ENCODE measurements around the gene CHKA.

The CHKA gene

DNA sequence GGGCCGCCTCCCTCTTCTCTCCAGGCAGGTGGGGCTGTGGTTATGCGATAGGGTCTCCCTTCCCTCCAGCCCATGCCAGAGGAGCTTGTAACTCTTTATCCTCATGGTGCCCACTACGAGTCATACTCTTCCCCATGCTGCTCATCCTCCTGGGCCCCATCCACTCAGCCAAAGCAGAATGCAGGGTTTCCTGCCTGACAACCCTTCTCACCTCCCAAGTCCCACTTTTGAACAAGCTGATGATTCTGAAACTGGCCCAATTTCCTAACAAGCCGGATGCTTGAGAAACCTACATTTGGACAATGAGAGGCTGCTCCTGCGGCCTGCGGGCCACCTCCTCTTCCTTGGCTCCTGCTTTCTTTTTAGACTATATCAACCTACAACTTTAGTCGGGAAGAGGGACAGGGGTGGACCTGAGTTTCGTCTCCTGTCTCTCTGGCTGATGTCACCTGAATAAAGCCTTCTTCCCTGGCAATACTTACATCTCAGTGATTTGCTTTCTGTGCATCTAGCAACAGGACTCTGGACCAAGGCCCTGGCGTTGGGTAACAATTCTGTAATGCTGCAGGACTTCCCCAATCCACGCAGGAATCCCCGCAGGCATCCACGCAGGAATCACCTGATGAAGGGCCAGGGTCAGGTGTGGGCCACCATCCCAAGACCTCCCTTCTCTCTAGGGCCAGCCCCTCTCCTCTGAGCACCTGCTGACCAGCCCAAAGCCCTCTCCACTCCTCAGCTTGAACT lies 92.2 kb downstream of the CHKA start:
- no peak for DNase-seq

DNA sequence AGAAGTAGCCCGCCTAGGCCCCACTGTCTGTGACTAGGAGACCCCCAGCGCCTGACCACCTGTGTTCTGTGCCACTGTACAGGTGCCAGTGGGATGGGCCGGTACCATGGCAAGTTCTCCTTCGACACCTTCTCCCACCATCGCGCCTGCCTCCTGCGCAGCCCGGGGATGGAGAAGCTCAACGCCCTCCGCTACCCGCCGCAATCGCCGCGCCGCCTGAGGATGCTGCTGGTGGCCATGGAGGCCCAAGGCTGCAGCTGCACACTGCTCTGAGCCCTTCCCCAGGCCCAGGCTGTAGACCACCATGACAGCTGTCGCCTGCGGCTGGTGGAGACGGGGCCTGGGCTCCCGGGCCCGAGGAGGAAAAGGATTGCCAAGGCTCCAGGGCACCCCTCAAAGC lies 93.5 kb downstream of the CHKA start:
- DNase-seq: no peak

DNA sequence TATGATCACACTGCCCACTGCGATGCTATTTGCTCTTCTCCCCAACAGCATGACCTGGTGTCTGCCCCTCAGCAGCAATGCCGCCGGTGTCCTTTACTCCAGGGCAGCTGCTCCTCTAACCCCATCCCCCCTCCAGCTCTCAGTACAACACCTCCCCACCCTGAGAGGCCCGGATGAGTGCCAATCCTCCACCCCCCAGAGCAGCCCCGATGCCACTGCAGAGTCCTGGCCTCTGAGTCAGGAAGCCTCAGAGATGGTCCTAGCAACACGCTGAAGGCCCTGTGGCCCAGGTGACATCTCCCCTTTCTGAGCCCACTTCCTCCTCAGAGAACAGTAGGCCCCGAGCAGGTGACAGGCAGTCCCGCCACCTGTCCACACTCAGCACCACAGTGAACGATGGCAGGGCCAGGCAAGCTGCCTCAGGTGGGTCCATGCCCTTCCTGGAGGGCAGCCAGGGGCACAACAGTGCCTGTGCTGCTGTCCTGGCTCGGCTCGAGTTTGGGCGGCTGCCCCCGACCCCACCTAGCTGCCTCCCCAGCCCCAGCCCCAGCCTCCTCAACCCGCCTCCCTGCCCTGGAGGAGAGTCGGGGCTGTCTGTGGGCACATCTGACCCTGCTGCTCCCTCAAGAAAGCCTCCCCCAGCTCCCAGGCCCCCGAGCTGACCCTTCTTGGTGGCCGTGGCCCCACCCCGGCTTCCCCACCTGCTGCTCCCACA lies 94.6 kb downstream of the CHKA start:
- DNase-seq: no peak

DNA sequence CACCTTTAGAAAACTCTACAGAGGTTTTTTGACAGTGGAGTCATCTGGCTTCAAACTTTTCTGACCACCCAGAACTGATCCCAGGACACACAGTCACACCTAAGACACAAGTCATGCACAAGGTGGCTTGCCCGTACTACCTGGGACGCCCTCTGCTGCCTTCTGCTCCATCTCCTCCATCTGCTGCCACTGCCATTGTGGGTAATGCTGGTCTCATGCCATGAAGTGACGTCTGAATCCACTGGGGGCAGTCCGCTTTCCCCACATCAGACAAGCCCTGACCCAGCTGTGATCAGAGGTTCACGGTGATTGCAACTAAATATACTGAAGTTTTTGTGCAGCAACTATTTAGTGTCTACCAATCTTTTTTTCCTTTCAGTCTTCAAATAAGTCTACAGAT lies 96.1 kb downstream of the CHKA start:
- no peak for DNase-seq

DNA sequence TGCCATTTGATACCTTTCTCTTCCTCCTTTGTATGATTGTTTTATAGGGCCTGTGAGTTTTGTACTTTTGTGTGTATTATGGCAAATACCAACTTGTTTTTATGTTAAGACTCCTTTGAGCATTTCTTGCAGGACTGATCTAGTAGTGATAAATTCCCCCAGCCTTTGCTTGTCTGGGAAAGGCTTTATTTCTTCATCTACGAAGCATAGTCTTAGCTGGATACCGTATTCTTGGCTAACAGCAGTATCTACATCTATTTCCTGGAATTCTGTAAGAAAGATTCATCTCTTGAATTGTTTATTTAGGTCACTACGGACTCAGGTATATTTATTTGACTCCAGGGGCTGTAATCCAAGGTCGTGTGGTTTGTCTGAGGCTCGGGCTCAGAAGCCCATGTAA lies 96.7 kb downstream of the CHKA start:
- DNase-seq: no peak

DNA sequence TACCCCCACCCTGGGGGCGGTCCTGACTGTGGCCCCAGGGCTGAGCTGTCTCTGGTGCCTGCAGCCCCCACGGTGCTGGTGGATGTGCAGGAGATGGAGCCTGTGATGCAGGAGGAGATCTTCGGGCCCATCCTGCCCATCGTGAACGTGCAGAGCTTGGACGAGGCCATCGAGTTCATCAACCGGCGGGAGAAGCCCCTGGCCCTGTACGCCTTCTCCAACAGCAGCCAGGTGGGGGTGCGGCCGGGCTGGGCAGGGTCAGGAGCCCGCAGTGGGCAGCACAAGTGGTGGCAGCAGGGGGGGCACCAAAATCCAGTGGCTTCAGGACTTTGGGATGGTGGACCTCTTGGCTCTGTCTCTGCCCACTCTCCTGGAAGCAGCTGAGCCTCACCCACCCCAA lies 98.7 kb downstream of the CHKA start:
- no peak for DNase-seq

DNA sequence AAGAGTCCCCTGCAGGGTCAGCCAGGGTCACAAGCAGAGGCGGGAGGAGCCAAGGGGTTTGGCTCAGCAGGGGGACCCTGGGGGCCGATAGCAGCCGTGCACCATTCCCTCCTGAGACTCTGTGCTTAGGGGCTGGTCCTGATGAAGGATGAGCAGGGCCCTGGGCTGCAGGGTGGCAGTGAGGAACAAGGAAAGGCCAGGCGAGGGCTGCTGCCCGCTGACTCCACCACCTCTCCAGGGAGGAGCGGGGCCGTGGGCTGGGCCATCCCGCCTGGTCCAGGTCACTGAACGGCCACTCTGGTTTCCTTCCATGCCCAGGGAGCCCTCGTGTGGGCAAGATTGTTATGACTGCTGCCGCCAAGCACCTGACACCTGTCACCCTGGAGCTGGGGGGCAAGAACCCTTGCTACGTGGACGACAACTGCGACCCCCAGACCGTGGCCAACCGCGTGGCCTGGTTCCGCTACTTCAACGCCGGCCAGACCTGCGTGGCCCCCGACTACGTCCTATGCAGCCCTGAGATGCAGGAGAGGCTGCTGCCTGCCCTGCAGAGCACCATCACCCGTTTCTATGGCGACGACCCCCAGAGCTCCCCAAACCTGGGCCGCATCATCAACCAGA lies 99.9 kb downstream of the CHKA start:
- DNase-seq: no peak

DNA sequence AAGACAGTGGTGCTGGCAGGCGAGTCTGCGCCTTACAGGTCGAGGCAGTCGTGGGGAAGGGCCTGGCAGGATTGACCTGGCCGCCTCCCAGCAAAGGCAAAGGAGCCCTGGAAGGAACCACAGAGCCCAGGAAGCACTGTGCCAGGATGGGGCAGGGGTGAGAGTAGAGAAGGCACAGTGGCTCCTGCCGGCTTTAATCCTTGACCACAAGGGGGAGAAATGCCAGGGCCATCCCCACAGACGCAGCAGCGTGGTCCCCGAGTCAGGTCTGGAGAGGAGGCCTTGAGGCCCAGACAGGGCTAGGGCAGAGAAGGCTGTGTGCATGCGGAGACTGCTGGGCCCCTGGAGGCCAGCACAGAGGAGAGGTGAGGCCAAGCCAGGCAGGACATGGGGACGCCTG lies 100.6 kb downstream of the CHKA start:
- no peak for DNase-seq

DNA sequence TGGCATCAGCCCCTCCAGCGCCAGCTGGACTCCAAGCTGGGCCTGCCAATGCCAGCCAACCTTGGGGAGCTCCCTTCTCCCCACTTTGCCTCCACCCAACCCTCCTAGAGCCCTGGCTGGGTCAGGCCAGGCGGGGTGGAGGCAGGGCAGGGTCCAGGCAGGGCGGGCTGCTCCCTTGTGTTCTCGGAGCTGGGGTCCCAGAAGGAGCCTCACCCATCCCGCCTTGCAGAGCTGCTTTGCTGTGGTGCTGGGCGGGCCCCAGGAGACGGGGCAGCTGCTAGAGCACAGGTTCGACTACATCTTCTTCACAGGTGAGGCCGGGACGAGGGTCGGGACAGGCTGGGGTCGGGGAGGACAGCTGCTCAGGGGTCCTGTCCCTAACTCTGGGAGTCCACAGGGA lies 101.7 kb downstream of the CHKA start:
- no peak for DNase-seq

DNA sequence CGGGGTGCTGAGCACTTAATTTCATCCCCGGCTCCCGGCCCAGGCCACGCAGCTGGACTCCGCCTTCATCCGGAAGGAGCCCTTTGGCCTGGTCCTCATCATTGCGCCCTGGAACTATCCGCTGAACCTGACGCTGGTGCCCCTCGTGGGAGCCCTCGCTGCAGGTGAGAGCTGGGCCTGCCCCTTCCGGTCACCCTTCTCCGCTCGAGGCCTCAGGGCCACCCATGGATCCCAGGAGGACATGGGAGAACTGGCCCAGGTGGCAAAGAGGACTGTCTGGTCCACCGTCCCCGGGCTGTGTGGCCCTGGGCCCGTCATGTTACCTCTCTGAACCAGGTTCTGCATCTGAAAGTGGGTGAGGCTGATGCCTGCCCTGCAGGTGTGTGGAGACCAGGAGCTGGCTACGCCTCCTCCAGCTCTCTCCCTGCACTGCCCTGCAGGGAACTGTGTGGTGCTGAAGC lies 102.4 kb downstream of the CHKA start:
- DNase-seq: no peak

DNA sequence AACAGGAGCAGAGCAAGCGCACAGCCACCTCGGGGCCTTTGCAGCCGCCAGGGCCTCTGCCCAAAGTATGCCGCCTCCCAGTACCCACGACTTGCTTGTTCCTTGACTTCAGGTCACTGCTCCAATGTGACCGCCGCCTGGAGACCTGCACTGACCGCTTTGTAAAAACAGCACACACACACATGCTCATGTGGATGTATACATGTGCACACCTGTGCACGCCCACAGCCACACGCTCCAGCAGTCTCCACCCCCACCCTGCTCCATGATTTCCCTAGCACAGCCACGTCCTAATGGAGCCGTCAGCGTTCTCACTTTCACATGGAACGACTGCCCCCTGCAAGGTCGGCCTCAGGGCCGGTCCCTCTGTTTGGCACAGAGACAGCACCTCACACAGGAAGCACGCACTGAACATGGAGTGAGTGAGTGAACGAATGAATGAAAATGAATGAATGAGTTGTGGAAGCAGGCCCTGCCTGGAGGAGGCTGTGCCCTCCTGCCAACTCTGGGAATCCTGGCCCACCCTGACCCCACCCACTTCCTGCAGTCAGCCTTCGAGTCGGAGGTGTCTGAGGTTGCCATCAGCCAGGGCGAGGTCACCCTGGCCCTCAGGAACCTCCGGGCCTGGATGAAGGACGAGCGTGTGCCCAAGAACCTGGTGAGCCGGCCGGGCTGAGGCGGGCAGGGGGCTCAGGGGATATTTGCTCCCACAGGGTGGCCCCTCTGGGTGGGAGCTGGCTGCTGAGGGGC lies 103.0 kb downstream of the CHKA start:
- DNase-seq: no peak

DNA sequence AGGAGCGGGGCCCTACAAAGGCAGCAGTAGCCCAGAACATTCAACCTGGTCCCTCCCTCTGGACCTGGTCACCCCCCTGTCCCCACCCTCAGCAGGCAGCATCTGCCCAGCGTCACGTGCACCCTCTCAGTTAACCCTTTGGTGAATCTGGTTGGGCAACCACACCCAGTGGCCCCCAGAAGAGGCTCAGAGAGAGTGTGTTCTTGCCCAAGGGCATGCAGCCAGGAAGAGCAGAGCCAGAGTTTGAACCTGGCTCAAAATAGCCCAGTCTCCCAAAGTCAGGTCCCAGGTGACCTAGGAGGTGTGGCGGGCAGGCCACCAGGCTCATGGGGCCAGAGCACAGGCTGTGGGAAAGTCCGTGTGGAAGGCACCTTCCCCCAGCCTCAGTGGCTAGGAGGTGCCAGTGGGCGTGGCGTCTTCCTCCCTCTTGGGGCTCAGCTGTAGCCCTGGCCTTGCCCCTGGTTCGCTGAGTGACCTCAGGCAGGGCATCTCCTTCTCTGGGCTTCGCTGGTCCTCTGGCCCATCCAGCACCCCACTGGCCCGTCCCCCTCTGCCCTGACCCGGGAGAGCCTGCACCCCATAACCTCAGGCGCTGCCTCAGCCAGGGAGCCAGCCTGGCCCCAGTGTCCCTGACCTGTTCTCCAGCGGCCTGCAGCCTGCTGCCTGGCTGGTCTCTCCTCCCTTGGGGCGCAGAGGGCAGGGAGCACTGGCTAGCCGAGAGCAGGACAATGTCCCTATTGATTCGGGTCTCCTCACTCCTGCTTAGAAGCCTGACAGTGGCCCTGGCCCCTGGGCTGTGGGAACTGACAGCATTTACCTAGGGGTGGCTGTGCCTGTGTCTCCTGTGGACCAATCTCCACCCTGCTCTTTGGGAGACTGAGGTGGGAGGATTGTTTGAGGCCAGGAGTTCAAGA lies 104.0 kb downstream of the CHKA start:
- no peak for DNase-seq

DNA sequence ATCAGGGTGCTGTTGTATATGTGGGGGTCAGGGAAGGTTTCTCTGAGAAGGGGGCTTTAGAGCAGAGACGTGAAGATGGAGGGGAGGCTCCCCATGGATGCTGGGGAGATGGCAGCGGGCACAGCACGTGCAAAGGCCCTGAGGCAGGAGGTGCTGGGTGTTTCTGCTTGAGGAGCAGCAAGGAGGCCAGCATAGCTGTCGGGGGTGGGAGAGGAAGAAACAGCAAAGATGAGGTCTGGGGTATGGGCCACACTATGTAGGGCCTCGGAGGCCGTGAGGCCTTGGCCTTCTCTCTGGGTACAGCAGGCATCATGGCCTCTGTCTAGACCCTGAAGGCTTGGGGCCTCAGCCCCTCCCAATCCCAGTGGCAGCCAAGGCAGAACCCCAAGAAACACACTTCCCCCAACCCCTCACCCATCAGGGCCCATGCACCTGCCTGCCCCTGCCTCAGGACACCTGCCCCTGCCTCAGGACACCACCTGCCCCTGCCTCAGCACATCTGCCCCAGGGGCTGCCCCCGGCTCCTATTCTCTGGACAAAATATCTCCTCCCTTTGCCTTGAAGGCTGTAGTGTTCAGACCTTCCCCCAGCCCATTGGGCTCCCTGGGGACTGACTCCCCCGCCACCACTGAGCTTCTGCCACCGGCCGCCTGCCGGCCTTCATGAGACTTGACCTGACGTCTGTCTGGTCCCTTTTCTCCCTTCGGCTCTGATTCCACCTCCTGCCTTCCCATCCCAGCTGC lies 104.9 kb downstream of the CHKA start:
- no peak for DNase-seq

DNA sequence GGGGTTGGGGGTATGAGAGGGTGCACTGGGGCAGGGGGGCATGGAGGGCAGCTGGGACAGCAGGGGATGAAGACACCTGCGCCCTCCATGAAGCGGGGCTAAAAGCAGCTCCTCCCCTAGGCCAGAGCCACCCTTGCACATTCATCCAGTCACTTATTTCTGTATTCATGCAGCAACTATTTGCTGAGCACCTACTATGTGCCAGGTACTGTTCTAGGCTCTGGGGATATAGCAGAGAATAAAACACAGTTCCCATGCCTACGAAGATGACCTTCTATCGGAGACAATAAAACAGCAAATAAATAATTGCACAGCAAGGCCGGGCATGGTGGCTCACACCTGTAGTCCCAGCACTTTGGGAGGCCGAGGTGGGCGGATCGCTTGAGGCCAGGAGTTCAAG lies 105.7 kb downstream of the CHKA start:
- no peak for DNase-seq

DNA sequence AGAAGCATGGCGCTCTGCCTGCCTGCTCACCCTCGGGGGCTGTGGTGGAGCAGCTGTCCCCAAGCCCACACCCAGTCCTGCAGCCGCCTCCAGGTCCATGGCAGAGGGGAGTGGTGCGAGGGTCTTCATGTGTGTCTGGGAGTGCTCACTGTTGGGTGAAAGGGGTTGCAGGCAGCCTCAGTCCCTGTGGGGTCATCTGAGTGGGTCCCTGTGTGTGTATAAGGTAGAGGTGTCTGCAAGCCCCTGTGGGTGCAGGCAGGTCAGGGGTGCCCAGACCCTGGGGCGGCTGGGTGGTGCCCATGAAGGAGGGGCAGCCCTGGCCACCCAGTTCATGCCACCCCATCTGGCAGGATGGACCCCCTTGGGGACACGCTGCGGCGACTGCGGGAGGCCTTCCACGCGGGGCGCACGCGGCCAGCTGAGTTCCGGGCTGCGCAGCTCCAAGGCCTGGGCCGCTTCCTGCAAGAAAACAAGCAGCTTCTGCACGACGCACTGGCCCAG lies 106.2 kb downstream of the CHKA start:
- no peak for DNase-seq

DNA sequence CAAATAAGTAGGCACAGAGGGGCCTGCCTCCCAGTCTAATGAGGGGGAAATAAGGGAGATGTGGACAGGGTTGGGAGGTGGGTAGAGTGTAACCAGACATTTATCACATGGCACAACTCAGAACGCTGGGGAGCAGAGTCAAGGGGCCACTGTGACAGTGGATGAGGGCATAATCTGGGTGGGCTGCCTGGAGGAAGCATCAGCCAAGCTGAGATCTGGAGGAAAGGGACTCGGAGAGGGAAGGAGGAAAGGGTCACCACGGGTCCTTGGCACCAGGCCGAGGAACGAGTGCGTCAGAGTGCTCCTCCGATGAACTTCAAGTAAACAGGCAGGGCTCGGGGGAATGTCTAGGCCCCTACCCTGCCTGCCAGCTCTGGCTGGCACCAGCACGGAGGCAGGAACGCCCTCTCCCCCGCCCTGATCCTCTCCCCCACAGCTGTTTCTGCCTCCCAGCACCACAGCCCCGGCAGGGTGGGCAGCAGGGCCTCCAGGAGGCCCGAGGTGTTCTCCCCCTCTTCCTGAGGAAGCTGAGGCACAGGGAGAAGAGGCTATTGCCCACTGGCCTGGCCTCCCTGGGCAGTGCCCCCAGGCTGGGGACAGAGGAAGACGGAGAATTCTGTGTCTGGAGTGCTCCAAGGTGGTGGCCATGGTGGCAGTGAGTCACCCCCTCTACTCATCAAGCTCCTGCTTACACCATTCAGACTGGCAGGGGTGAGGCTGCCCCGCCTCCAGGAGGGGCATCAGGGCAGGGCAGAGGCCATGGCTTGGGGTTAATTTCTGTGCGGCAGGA lies 106.8 kb downstream of the CHKA start:
- DNase-seq: no peak

DNA sequence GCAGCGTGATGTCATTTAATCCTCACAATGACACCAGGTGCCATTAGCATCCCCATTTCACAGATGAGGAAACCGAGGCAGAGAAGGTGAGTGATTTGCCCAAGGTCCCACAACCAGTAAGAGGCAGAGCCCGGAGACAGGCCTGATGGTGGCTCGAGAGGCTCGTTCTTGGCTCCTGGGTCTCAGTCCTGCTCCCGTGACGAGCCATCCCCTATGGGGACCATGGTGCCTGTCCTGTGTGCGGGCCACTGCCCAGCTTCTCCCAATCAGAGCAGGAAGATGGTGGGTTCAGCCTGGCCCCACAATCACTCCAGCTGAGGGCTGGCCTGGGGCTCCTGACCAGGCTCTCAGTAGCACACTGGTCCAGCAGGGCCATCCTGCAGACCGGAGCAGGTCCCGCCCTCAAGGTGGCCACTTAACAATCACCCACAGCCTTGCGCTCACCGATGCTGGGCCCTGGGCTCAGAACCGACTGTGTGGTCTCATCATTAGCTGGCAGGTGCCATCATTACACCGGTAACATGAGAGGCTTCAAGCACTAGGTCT lies 107.5 kb downstream of the CHKA start:
- DNase-seq: no peak

DNA sequence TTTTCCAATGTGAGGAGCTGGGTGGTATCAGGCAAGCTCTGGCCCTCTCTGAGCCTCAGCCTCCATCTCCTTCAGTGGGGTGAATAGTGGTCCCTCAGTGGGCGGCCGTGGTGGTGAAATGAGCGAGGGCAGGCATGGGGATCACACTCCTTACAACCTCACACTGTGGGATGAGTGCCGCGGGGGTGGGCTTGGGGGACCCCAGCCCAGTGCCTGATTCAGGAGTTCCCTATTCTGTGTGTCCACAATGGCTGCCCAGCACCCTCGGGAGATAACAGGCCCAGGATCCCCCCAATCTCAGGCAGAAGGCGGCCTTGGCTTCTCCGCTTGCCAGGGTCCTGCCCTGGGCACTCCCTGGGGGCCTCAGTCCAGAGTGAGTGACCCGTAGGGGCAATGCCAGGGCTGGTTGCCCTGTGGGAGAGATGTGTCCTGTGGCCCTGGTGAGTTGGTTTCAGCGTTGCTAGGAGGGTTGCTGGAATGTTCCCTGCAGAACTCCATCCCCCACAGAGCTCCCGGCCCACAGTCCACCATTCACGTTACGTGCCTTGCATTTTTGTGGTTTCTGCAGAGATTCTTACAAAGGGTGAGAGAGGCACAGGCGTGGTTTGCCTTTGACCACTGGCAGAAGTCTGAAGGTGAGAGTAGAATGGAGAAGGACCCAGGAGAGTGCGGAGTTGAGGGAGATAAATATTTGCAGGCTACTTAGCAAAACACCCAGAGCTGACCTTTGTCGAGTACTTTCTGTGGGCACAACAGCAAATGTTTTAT lies 108.2 kb downstream of the CHKA start:
- no peak for DNase-seq

DNA sequence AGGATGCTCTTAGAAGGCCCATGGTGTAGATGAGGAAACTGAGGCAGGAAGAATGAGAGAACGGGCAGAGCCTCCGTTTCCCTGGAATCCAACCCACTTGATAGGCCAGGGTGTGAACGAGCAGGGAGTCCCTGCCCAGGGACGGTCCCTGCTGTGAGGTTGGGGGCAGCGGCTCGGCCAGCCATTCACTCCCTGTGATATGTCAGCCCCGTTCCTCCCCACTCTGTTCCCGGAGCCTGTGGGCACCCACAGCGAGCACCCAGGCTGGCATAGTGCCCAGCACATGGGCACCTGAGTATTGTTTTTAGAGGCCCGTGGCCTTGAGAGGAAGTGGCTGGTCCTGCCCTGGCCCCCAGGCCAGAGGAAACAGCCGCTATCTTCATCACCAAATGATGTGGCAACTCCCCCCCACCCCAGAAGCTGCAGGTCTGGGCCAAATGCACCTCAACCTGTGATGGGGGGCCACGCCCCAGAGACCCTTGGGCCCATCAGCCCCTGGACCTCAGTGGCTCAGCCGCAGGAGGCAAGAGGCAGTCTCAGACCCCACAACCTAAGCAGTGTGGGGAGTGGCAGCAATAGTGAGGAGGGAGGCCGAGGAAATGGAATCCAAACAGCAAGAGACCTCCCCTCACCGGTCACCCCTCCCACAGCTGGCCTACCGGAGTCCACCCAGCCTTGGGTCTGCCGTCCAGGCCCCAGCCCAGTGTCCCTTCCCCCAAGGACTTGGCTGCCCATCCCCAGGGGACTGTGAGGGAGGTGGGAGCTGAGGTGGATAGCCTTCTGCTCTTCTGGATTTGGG lies 108.9 kb downstream of the CHKA start:
- DNase-seq: no peak
